22Rv1 (cell line): ENCODE data around the gene ABT1.

ENCODE experiments used
- H3K27ac ChIP-seq: fragments of 450-650 bp; 2 replicates; pipeline ENCODE4 v1.5.1; 2017
- CTCF ChIP-seq: fragments of 450-650 bp; IDR thresholded peaks from 2 replicates; pipeline ENCODE4 v1.5.1; 2017; ENCODE audit warnings: mild to moderate bottlenecking
- ZFX ChIP-seq: fragments of 450-650 bp; IDR thresholded peaks from 2 replicates; pipeline ENCODE4 v1.6.1; 2017; ENCODE audit warnings: antibody characterized with exemption, borderline replicate concordance

The ABT1 gene

GRCh38 chr6:26624557-26624956 lies 27.8 kb downstream of the ABT1 start:
- no peak for TF ChIP-seq CTCF
- no peak for TF ChIP-seq ZFX
- no peak overlapping the region for H3K27ac ChIP-seq

DNA sequence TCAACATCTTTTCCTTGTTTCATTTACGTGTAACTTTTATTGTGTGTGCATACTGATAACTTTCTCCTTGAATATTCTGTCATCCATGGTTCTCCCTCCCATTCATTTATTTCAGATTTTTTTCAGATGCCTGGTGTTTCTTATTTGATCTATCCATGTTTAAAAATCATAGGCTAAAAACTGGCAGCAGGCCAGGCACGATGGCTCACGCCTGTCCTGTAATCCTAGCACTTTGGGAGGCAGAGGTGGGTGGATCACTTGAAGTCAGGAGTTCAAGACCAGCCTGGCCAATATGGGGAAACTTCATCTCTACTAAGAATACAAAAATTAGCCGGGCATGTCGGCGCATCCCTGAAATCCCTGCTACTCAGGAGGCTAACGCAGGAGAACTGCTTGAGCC lies 31.1 kb downstream of the ABT1 start:
- H3K27ac ChIP-seq = no peak overlapping the region
- no peak for TF ChIP-seq CTCF
- TF ChIP-seq ZFX = no peak

DNA sequence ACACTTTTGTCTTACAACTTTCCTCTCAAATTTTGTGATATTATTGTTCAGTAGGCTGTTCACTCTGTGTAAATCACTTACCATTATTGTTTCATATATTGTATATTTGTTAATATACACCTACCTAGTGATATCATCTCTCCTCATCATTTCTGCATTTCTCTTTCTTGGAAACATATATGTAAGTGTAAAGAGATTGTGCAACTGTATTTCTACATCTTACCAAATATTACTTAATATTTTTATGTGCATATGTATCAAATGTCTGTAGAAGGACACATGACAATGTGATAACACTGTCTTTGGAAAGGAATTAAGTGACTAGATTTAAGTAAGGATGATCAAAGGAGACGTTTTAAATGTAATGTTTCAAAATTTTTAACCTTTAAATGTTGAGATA lies 32.6 kb downstream of the ABT1 start:
- H3K27ac ChIP-seq = no peak overlapping the region
- no peak for TF ChIP-seq CTCF

GRCh38 chr6:26640806-26641205 lies 44.1 kb downstream of the ABT1 start:
- TF ChIP-seq ZFX (no peak), CTCF (no peak)
- H3K27ac ChIP-seq = no peak overlapping the region

DNA sequence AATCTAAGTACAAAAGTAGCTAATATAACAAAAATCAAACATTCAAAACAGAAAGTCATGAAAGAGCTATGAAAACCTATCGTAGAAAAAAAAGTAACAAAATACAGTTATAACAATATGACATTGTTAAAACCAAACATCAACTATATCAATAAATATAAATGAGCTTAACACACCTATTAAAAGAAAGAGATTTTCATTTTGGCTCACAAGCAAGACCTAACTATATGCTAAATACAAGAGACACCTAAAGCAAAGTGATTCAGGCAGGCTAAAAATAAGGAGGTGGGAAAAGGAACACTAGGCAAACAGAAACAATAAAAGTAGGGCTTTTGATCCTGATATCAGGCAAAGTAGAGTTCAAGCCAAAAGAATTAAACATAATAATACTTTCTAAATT lies 49.3 kb downstream of the ABT1 start:
- H3K27ac ChIP-seq = no peak overlapping the region
- TF ChIP-seq ZFX = no peak
- no peak for TF ChIP-seq CTCF
